ENCODE data around the gene COMMD2.

The COMMD2 gene

DNA sequence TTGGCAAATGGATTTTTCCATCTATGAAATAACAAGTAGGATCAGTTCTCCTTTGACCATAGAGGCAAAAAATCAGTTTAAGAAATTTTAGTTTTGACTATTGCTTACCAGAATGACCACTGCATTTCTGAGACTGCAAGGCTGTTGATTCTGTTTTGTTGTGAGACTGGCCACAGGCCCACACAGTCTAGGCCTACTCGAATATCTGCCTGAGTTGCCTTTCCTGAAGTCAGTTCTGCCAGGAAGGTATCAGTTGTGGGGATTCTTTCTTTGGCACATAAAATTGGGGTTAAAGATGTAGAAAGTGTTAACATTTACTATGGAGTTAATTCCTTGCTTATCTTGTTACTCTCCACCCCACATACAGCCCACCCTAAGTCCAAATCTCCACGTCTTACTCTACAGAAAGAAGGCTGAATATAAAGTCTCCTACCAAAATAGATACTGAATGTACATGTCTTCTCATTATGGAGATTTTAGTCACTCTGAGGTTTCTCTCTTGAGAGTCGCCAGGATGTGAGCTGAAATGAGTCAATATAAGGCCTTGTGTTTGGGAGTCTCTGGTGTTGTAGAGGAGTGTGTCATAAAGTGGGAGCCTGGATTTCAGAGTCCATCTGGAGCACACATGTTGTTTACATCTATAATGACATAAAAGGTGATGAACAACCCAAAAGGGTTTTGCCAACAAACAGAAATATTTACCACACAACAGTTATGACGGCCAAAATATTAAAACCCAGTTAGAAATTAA lies 49.4 kb downstream of the COMMD2 start:
- DNase-seq: no peak

DNA sequence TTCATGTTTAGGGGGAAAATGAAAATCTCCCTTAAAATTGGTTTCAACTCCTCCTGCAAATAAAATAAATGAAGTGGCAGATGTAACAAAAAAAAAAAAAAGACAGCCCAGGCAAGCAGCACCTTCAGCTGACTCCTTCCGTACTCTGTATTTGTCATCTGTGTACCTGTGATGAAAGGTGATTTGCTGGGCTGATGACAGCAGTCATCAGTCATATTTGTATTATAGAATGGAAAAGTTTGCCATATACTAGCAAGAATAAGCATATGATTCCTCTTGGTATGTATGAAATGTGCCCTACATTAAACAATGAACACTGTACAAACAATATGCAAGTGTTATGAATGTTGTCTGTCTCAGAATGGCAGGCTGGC lies 50.3 kb downstream of the COMMD2 start:
- no peak for DNase-seq

DNA sequence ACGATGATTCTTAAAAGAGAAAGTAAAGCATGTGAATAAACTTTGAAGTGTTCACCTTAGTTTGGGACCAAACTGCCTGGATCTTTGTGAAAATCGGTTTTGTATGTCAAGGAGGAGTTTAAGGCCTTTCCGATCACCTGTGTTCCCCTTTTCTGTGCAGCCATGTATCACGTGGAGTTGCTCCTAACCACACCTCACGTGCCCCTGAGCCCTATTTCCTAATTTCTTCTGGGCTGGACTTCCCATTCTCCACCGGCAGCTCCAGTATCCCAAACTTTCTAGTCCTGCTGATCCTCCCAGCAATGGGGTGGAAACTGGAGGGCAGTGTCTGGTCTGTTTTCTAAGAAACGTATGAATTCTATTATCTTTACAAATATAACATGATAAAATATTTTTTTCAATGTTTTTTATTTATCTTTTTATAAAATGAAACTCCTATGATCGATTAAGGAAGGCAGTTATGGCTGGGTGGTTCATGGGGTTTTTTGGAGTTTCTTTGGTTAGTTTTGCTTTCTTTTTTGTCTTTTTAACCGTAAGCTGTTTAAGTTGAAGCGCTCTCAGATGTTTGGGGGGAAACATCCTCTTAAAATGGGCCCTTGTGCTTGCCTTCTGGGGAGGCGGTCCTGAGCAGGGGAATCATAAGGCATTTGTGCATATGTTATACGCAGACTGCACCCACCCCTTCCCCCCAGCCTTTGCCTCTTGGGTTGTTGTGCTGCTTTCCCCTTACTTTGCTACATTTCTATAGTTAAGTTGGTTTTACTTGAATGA lies 50.9 kb downstream of the COMMD2 start:
- no peak for DNase-seq
